A172 (cell line): ENCODE measurements around the gene RPL13A. TPM values are rescaled to one million over a fixed set of nuclear protein-coding genes. Genes with fewer than 3 reads are reported as not detected.
A peak's percentile ranks its signal among the peaks of the same experiment; 100 is the strongest.

Experiments
- DNase-seq: peaks from one replicate; pipeline ENCODE4 v3.0.0-alpha.2; 2015; ENCODE audit warnings: low spot score
- total RNA-seq: library from RNA; depleted of rRNA; stranded (reverse); fragments of >200 nt; shearing (Covaris generic); gene quantifications from 2 replicates; pipeline ENCODE4 v1.2.3, GENCODE V29; 2014

Gene RPL13A
- total RNA-seq, 1 experiment from 2014 or later = 1,525 TPM

DNA sequence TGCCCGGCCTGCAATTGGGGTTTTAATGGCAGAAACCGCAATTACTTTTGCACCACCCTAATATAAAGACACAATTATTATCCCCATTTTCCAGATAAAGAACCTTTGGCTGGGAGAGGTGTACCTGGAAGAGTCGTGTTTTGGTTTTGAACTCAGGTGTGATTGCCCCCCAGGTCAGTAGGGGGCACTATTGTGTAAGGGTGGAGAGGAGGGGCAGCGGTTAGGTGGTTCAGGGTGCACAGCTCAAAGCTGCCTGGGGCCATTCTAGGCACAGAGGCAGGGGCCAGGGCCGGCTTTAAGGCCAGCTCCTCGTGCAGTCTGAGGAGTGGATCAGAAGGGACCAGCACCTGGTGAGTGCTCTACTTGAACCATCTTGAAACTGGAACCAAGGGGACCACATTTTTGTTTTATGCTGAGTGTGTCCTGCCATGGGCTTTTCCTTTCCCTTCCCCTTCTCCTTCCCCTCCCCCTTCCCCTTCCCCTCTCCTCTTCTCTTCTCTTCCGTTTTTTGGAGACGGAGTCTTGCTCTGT lies 19.2 kb downstream of the RPL13A start:
- DNase-seq = peak; percentile 35

DNA sequence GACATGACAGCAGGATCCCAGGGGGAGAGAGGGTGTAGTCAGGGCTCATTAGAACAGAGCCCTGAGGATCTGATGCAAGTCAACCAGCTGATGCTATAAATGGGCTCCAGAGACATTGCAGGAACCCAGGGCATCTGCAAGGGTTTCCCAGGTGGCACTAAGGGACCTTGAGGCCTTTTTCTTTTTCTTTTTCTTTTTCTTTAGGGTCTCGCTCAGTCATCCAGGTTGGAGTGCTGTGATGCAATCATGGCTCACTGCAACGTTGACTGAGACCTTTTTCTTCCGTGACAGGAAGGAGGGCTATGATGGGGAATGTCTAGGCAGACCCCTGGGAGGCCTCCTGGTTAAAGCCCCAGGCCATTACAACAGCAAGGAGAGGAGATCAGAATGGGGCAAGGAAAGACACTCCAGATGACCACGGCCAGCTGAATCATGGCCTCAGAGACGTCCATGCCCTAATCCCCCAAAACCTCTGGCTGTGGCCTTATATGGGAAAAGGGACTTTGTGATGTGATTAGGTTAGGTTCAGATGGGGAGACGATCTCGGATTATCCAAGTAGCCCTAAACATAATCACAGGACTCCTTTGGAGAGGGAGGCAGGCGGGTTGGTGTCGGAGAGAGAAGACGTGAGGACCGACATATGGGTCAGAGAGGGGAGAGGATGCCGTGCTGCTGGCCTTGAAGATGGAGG lies 20.5 kb downstream of the RPL13A start:
- DNase-seq = no peak

DNA sequence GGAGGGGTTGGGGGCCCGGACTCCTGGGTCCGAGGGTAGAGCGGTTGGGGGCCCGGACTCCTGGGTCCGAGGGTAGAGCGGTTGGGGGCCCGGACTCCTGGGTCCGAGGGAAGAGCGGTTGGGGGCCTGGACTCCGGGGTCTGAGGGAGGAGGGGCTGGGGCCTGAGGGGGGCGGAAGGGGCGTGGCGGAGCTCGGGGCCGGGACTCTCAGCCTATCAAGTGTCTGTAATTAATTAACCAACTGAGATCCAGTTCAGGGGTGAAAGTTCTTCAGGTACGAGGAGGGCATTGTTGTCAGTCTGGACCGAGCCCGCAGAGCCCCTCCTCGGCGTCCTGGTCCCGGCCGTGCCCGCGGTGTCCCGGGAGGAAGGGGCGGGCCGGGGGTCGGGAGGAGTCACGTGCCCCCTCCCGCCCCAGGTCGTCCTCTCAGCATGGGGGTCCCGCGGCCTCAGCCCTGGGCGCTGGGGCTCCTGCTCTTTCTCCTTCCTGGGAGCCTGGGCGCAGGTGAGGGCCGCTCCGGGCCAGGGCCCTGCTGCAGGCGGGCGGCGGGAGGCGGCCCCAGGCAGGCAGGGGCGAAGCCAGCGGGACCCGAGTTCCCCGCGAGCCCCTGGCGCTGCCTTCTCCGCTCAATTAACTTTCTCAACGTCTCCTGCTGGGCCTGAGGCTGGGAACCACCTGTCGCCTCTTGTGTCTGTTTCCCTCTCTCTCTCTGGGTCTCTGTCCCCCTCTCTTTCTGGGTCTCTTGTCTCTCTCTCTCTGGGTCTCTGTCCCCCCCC lies 25.8 kb downstream of the RPL13A start:
- no peak for DNase-seq

DNA sequence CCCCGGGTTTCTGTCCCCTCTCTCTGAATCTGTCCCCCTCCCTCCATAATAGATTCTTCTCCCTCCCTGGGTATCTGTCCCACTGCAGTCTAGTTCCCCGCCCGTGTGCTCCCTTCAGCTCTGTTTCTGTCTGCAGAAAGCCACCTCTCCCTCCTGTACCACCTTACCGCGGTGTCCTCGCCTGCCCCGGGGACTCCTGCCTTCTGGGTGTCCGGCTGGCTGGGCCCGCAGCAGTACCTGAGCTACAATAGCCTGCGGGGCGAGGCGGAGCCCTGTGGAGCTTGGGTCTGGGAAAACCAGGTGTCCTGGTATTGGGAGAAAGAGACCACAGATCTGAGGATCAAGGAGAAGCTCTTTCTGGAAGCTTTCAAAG lies 26.3 kb downstream of the RPL13A start:
- DNase-seq = no peak

DNA sequence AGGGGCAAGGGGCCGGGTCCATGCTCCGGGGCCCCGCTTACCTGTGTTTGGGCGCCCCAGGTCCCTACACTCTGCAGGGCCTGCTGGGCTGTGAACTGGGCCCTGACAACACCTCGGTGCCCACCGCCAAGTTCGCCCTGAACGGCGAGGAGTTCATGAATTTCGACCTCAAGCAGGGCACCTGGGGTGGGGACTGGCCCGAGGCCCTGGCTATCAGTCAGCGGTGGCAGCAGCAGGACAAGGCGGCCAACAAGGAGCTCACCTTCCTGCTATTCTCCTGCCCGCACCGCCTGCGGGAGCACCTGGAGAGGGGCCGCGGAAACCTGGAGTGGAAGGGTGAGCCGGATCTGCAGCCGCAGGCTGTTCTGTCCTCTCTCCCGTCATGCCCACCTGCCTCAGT lies 26.7 kb downstream of the RPL13A start:
- DNase-seq = no peak

DNA sequence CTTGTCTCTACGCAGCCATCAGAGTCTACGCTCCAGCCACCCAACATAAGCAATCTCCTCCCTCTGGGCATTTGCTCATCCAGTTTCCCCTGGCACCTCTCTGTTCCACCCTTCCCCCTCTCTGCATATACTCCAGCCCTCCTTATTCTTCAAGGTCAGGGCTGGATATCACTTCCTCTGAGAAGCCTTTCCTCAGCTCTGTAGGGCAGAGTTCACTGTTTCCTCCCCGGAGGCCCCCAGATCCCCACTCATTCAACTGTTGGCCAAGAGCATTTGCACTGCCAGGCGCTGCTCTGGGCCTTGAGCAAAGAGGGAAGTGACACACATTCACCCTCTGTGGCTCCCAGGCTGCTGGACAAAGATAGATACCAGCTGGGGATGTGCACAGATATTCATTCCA lies 28.4 kb downstream of the RPL13A start:
- no peak for DNase-seq

DNA sequence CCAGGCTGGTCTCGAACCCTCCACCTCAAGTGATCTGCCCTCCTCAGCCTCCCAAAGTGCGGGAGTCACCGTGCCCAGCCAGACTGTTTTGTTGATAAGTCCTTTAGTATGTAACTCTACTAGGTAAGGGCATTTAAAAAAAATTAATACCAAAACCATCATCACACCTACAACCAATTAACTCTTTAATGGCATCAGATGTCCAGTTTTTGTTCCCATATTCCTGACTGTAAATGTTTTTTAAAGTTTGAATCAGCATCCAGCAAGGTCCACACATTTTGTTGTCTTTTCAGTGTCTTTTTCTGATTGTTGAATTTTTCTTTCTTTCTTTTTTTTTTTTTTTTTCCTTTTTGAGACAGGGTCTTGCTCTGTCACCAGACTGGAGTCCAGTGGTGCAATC lies 30.6 kb downstream of the RPL13A start:
- no peak for DNase-seq

DNA sequence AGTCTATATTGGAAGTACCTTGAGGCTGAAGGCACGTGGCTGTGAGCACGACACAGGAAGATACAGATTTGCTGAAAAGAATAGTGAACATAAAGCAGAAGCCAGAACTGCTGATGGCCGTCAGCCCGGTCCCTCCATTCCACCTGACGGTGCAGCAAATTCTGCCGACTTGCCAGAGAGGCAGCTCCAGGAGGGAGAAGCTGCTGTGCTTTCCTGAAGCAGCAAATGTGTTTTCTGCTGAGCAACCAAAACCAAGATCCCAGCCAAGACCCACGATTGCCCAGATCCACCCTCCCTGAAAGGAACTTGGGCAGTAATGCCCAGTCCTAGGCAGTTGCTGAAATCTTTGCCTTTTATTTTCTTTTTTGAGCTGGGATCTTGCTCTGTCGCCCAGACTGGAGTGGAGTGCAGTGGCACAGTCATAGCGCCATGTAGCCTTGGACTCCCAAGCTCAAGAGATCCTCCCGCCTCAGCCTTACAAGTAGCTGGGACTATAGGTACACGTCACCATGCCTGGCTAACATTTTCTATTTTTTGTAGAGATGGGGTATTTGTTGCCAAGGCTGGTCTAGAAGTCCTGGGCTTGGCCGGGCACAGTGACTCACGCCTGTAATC lies 33.4 kb downstream of the RPL13A start:
- DNase-seq = no peak

DNA sequence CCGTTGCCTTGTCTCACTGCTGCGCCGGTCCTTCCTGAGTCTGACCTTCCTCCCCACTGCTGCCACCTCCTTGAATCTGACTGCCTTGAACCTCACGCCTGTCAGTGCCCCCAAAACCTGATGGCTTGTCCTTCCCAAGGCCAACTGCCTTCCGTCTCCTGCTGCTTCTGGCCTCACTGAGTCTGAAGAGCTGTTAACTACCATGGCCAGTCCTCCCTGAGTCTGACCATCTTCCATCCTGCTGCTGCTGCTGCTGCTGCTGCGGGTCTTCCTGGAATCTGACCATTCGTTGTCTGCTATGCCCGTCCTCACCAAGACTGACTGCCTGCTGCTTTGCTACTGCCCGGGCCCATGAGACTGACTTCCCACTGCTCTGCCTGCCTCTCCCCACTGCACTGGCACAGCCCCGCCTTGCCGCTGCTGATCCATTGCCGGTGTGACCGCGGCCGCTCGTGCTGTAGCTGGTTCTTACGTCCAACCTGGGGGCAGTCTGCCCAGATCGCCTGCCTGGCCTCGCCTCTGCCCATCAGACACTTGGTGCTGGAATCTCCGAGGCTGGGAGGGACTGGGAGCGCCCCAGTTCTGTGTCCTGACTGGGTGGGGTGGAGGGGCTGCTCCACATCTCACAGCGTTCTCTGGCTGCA lies 37.5 kb downstream of the RPL13A start:
- no peak for DNase-seq

DNA sequence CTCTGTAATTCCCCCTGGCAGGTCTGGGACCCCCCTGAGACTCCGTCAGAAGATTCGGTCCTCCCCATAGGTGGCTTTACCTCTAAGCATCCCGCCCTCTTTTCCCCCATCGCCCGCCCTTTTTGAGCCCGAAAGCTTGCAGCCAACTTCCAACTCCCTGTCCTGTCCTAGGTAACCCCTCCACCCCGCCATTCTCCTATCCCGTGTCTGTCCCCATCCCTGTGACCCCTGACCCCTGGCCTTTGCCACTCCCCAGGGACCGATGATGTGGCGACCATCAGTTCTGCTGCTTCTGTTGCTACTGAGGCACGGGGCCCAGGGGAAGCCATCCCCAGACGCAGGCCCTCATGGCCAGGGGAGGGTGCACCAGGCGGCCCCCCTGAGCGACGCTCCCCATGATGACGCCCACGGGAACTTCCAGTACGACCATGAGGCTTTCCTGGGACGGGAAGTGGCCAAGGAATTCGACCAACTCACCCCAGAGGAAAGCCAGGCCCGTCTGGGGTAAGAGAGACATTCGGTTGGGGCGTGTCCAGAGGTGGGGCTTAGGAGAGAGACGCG lies 40.9 kb downstream of the RPL13A start:
- DNase-seq = no peak

DNA sequence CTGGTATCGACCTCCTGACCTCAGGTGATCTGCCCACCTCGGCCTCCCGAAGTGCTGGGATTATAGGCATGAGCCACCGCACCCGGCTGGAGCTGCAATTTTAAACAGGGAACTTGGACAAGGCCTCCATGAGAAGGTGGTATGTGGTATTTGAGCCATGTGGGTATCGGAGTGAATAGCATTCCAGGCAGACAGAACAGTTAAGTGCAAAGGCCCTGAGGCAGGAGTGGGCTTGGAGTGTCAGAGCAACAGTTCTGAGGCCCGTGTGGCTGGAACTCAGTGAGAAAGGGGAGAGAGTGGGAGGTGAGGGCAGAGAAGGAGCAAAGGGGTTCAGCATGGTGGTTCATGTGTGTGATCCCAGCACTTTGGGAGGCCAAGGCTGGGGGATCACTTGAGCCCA lies 43.3 kb downstream of the RPL13A start:
- no peak for DNase-seq

DNA sequence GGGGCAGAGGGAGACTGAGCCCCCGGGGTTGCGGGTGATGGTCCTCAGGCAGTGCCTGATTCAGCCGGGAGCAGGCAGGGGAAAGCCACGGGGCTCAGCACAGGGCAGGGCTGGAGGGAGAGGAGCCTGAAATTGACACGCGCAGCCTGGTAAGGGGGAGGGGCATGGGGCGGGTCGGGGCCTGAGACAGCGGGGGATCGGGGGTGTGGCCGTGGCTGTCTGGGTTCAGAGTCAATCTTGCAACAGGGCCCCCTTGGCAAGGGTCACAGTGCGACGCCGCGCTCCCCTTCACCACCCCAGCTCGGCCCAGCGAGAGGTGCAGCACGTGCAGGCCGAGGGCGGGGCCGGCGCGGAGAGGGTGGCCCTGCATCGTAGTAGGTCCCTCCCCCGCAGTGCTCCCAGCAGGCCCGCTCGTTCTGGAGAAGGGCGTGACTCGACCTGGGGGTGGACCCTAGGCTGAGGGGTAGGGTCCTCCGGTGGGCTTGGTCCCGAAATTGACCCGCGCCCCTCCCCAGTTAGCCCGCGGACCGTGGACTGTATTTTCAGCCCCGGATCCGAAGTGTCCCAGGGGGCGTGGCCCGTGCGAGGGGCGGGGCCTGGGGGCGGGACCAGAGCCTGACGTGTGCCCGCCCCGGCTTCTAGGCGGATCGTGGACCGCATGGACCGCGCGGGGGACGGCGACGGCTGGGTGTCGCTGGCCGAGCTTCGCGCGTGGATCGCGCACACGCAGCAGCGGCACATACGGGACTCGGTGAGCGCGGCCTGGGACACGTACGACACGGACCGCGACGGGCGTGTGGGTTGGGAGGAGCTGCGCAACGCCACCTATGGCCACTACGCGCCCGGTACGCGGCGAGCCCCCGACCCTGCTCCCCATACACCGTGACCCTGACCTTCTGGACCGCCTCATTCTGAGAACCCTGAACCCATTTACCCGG lies 46.4 kb downstream of the RPL13A start:
- peak; percentile 62 for DNase-seq

DNA sequence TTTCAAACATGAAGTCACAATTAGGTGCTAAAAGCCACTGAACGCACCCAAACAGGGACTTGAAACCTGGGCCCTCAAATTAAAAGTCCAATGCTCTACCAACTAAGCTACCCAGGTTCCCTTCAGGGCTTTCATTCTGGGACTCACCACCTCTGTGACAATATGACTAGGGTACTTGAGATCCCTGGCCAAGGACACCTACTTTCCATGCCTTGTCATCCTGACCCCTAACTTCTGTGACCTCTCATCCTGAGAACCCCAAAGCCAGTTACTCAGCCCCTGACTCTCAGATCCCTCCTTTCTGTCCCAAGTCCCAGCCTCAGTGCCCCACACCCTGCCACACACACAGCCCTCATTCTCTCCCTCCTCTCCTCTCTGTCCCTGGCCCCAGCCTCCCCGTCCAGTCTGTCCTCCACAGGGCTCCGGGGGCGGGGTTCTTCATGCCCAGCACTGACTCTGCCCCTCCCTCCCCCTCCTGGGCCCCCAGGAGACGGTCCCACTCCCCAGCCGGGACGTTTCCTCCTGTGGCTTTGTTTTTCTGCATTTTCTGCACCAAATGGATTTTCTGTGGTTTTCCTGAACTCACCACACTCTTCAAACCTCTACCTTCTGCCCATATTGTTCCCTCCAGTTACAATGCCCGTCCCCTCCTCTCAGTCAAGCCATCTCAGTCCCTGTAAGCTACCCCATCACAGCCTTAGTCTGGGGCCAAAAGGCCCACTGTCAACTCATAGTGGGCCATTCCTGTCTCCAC lies 47.4 kb downstream of the RPL13A start:
- DNase-seq = no peak

DNA sequence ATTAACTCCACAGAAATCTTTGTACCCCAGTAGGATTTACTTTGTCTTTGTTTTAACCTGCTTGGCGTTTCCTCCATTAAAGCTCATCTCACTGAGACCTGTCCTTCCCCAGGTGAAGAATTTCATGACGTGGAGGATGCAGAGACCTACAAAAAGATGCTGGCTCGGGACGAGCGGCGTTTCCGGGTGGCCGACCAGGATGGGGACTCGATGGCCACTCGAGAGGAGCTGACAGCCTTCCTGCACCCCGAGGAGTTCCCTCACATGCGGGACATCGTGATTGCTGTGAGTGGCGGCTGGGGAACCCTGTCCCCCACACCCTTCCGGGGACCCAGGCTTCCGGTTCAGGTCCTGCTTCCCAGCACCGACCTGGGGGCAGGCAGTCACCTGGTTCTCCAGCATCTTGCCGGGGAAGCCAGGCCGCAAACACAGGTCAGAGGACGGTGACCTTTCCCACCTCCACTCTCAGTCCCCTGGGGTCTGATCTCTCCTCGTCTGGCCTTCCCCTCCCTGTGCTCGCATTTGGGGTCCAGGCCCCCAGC lies 49.6 kb downstream of the RPL13A start:
- DNase-seq = no peak

DNA sequence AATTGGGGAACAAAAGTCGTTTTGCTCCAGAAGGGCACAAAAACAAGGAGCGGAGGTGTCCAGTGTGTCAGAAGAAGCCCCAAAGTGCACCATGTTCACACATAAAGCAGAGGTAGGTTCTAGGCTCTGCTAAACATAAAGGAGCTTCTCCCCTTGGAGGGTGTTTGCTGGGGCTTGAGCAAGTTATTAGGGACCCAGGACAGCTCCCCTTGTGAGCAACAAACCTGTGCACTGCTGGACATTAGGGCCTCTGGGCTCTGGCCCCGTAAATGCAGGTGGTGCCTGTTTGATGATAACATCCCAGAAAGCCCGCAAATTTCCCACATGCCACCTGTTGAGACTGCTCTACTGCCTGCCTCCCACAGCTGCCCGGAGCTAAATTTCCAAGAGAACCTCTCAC lies 51.2 kb downstream of the RPL13A start:
- no peak for DNase-seq

DNA sequence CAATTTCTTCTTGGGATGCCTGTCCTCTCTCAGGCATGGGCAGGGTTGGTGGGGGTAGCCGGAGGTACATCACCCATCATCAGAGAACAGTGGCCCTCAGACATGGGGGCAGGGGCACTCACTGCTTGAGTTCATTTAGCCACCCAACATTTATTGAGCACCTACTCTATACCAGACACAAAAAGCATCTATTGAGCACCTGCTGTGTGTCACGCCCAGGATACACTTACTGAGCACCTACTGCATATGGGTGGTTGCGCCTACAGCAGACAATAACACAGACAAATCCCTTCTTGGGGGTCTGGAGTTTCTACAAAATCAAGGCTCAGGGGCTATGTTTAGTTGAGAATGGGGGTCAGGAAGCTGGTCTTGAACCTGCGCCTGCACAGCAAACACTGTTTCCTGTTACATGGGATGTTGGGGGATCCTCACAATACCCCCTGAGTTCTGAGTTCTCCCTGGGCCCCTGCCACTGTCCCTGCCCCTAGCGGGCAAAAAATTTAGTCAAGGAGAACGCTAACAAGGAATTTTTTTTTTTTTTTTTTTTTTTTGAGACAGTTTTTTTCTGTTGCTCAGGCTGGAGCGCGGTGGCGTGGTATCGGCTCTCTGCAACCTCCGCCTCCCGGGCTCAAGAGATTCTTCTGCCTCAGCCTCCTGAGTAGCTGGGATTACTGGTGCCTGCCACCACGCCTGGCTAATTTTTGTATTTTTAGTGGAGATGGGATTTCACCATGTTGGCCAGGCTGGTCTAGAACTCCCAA lies 52.0 kb downstream of the RPL13A start:
- no peak for DNase-seq
